Right forelimb (tissue), 1 donor: ENCODE data around the gene TMEM94.

Source experiments
- DNase-seq: peaks from one replicate; pipeline ENCODE4 v3.0.0-alpha.2; 2018

TMEM94 gene

GRCh38 chr17:75499313-75500022 lies 43.0 kb downstream of the TMEM94 start:
- DNase-seq, result no peak

- DNase-seq, result no peak
These were observed 44.2 kb downstream of the TMEM94 start for GRCh38 chr17:75500419-75501216.

- DNase-seq, result no peak
These were observed 45.1 kb downstream of the TMEM94 start for GRCh38 chr17:75501378-75502071.

- DNase-seq, result no peak
These were observed 45.8 kb downstream of the TMEM94 start for GRCh38 chr17:75502072-75502720.

- no peak for DNase-seq
These were observed 46.4 kb downstream of the TMEM94 start for GRCh38 chr17:75502721-75503329.

GRCh38 chr17:75503337-75503950 lies 47.0 kb downstream of the TMEM94 start:
- no peak for DNase-seq

GRCh38 chr17:75503976-75504346 lies 47.5 kb downstream of the TMEM94 start:
- DNase-seq, result no peak

GRCh38 chr17:75504347-75505151 lies 48.1 kb downstream of the TMEM94 start:
- no peak for DNase-seq

- no peak for DNase-seq
These were observed 48.6 kb downstream of the TMEM94 start for GRCh38 chr17:75505152-75505409.

- no peak for DNase-seq
These were observed 49.2 kb downstream of the TMEM94 start for GRCh38 chr17:75505640-75506039.

GRCh38 chr17:75506134-75506533 lies 49.7 kb downstream of the TMEM94 start:
- DNase-seq, result no peak

GRCh38 chr17:75506888-75507287 lies 50.5 kb downstream of the TMEM94 start:
- DNase-seq, result no peak

- no peak for DNase-seq
These were observed 51.6 kb downstream of the TMEM94 start for GRCh38 chr17:75507733-75508719.

GRCh38 chr17:75508931-75509361 lies 52.5 kb downstream of the TMEM94 start:
- no peak for DNase-seq

- no peak for DNase-seq
These were observed 53.3 kb downstream of the TMEM94 start for GRCh38 chr17:75509528-75510258.

GRCh38 chr17:75511270-75511609 lies 54.8 kb downstream of the TMEM94 start:
- DNase-seq, result no peak

GRCh38 chr17:75511610-75512575 lies 55.5 kb downstream of the TMEM94 start:
- peak; percentile 45 for DNase-seq

GRCh38 chr17:75512926-75513640 lies 56.6 kb downstream of the TMEM94 start:
- no peak for DNase-seq
